PC-3 (cell line): ENCODE measurements around the gene CALR3.
A peak's percentile ranks its signal among the peaks of the same experiment; 100 is the strongest.

ENCODE experiments used
- CTCF ChIP-seq: fragments of 300-600 bp; sonication (generic); conservative IDR thresholded peaks from 2 replicates; pipeline ENCODE4 v1.5.1; 2017; ENCODE audit warnings: antibody characterized with exemption, low read depth, mild to moderate bottlenecking, low read length
- EZH2 ChIP-seq: fragments of 300-600 bp; sonication (generic); IDR thresholded peaks from one replicate; pipeline ENCODE4 v1.6.1; 2017; ENCODE audit warnings: antibody characterized with exemption, mild to moderate bottlenecking, low read length; ENCODE audit not compliant: unreplicated experiment
- EZH2phosphoT487 ChIP-seq: fragments of 300-600 bp; sonication (generic); IDR thresholded peaks from 2 replicates; pipeline ENCODE4 v1.6.1; 2018; ENCODE audit warnings: mild to moderate bottlenecking, antibody characterized with exemption, low read length, borderline replicate concordance

GRCh38 chr19:16445238-16446107 is 50.5 kb downstream of the CALR3 start:
- TF ChIP-seq CTCF (peak; percentile 33), EZH2 (no peak), EZH2phosphoT487 (no peak)
